T47D (cell line): ENCODE results near the gene PLA2G3.
A peak's percentile ranks its signal among the peaks of the same experiment; 100 is the strongest.
"Not testable (repeated sequence)": the region's sequence is repeated elsewhere in the genome, so short reads cannot be mapped to it uniquely, and the experiment has no call there.

Experiments used
- DNase-seq, 2 experiments: peaks; one replicate each; pipeline versions ENCODE4 v3.0.0 to v3.0.0-alpha.2; 2011 to 2012; ENCODE audit warnings: low read depth in 1 of 2, low spot score in 1 of 2
- JUND ChIP-seq: IDR thresholded peaks from 2 replicates; pipeline ENCODE4 v1.6.1; 2012; ENCODE audit warnings: low read depth
- in situ Hi-C: cut with HindIII; loops from 2 replicates; pipeline ENCODE4 v1.10.0; 2016; ENCODE audit warnings: low sequenced_read_pairs, low pct_unique_long_range_greater_than_20kb

PLA2G3 gene

GRCh38 chr22:31099841-31100761 is 40.2 kb downstream of the PLA2G3 start:
- in situ Hi-C loops = no loop called here
- TF ChIP-seq JUND = no peak
- no peak for DNase-seq

- DNase-seq = no peak
- in situ Hi-C loops = no loop called here
- no peak for TF ChIP-seq JUND
Measured at GRCh38 chr22:31099386-31099785, 40.9 kb downstream of the PLA2G3 start.

GRCh38 chr22:31098632-31099110 is 41.6 kb downstream of the PLA2G3 start:
- no peak for TF ChIP-seq JUND
- no peak for DNase-seq
- in situ Hi-C loops = no loop called here

GRCh38 chr22:31097941-31098631 is 42.2 kb downstream of the PLA2G3 start:
- no peak for TF ChIP-seq JUND
- no peak for DNase-seq
- in situ Hi-C loops = no loop called here

GRCh38 chr22:31097539-31097938 is 42.8 kb downstream of the PLA2G3 start:
- in situ Hi-C loops, DNase-seq: not testable (repeated sequence)

GRCh38 chr22:31096657-31097279 is 43.5 kb downstream of the PLA2G3 start:
- TF ChIP-seq JUND = no peak
- in situ Hi-C loops = no loop called here
- DNase-seq = no peak

GRCh38 chr22:31095637-31096249 is 44.6 kb downstream of the PLA2G3 start:
- in situ Hi-C loops = no loop called here
- no peak for TF ChIP-seq JUND
- peak in 1 of 2 experiments; percentile 2 for DNase-seq

GRCh38 chr22:31094741-31095140 is 45.6 kb downstream of the PLA2G3 start:
- in situ Hi-C loops = no loop called here

GRCh38 chr22:31094021-31094551 is 46.2 kb downstream of the PLA2G3 start:
- in situ Hi-C loops = no loop called here
- peak in 1 of 2 experiments; percentile 2 for DNase-seq
- TF ChIP-seq JUND = no peak

More at GRCh38 chr22:31094741-31095140, 45.6 kb downstream of the PLA2G3 start:
- no peak for TF ChIP-seq JUND
- peak in 1 of 2 experiments; percentile 0 for DNase-seq

- TF ChIP-seq JUND = no peak
- in situ Hi-C loops = no loop called here
- DNase-seq = peak in 1 of 2 experiments; percentile 1
Measured at GRCh38 chr22:31093086-31093850, 47.0 kb downstream of the PLA2G3 start.

- DNase-seq = peak in 1 of 2 experiments; percentile 2
- in situ Hi-C loops = no loop called here
- TF ChIP-seq JUND = no peak
Measured at GRCh38 chr22:31092161-31092560, 48.1 kb downstream of the PLA2G3 start.
